Endodermal cell (in vitro differentiated cells): ENCODE data around the gene ASB1. TPM values are rescaled to one million over a fixed set of nuclear protein-coding genes. Genes with fewer than 3 reads are reported as not detected.

Experiments
- DNase-seq: peaks from one replicate; pipeline ENCODE4 v3.0.0-alpha.2; 2017
- H3K27ac ChIP-seq: 2 replicates; pipeline ENCODE4 v1.5.1; 2013; ENCODE audit warnings: mild to moderate bottlenecking, low read depth, low read length, moderate library complexity
- H3K27me3 ChIP-seq: 2 replicates; pipeline ENCODE4 v1.6.1; 2013; ENCODE audit warnings: mild to moderate bottlenecking, low read length, moderate library complexity; ENCODE audit not compliant: insufficient read depth, control insufficient read depth, poor library complexity, severe bottlenecking
- H3K36me3 ChIP-seq: 2 replicates; pipeline ENCODE4 v1.7.0; 2013; ENCODE audit warnings: mild to moderate bottlenecking, low read length, moderate library complexity; ENCODE audit not compliant: control insufficient read depth, insufficient read depth
- H3K4me1 ChIP-seq: one replicate; pipeline ENCODE4 v1.7.0; 2013; ENCODE audit warnings: low read length; ENCODE audit not compliant: control insufficient read depth, insufficient read depth
- H3K4me3 ChIP-seq: 2 replicates; pipeline ENCODE4 v1.5.1; 2013; ENCODE audit warnings: mild to moderate bottlenecking, low read length, moderate library complexity
- H3K9ac ChIP-seq: 2 replicates; pipeline ENCODE4 v1.6.1; 2013; ENCODE audit warnings: mild to moderate bottlenecking, low read length, moderate library complexity; ENCODE audit not compliant: poor library complexity, severe bottlenecking; ENCODE audit errors: extremely low read depth
- H3K9me3 ChIP-seq: 2 replicates; pipeline ENCODE4 v1.6.1; 2013; ENCODE audit warnings: mild to moderate bottlenecking, low read length, moderate library complexity; ENCODE audit not compliant: control insufficient read depth
- H3K27ac Mint-ChIP-seq: 2 replicates; pipeline ENCODE4 v1.8.0; 2020; ENCODE audit warnings: mixed read lengths
- H3K27me3 Mint-ChIP-seq: 2 replicates; pipeline ENCODE4 v1.8.0; 2021; ENCODE audit warnings: mild to moderate bottlenecking, mixed read lengths; ENCODE audit not compliant: insufficient read depth
- H3K36me3 Mint-ChIP-seq: 2 replicates; pipeline ENCODE4 v1.8.0; 2020; ENCODE audit warnings: low read depth, mixed read lengths
- H3K4me1 Mint-ChIP-seq: 2 replicates; pipeline ENCODE4 v1.8.0; 2020; ENCODE audit warnings: mixed read lengths
- H3K4me3 Mint-ChIP-seq: 2 replicates; pipeline ENCODE4 v1.8.0; 2020; ENCODE audit warnings: mild to moderate bottlenecking, moderate library complexity, mixed read lengths
- H3K9me3 Mint-ChIP-seq: 2 replicates; pipeline ENCODE4 v1.8.0; 2020; ENCODE audit warnings: mild to moderate bottlenecking, mixed read lengths
- CTCF ChIP-seq: fragments of 200-600 bp; sonication (generic); conservative IDR thresholded peaks from 2 replicates; pipeline ENCODE4 v1.5.0; 2021; ENCODE audit warnings: antibody characterized with exemption, mild to moderate bottlenecking
- WGBS, 2 experiments: methylation state at CpG; one replicate each; pipeline versions ENCODE4 v1.1.5 to v1.1.7; 2013; ENCODE audit warnings: missing lambda C conversion rate in 2 of 2, mixed read lengths in 1 of 2; ENCODE audit not compliant: insufficient coverage in 1 of 2, insufficient read length in 1 of 2; 5-methylcytosine and 5-hydroxymethylcytosine counted together
- total RNA-seq, 2 donors: library from RNA; stranded (reverse); fragmentation: NEBNext Ultra II Directional in 1 of 2; extraction: Animal tissue kit (Norgen Biotek cat#: 25700) in 1 of 2; gene quantifications; 2 replicates in 1 of 2; 3 replicates in 1 of 2; pipeline ENCODE4 v1.2.1, GENCODE V29; 2021

ASB1 gene
- total RNA-seq, 2 donors from 2014 or later = 39.0 to 39.6 TPM

GRCh38 chr2:238428866-238429265 lies 2.1 kb downstream of the ASB1 start:
- peaks cover 36% of the 10 kb centered on the region for H3K36me3 ChIP-seq
- no peak overlapping the region for H3K27ac ChIP-seq
- H3K27me3 ChIP-seq = no peaks in the 10 kb centered on the region
- Mint-ChIP-seq H3K4me1 (peaks cover 12% of the 10 kb centered on the region), H3K4me3 (peak overlapping the region; percentile 93), H3K36me3 (peaks cover 33% of the 10 kb centered on the region), H3K27me3 (no peaks in the 10 kb centered on the region), H3K27ac (no peak overlapping the region), H3K9me3 (peaks cover 6% of the 10 kb centered on the region)
- H3K4me1 ChIP-seq = no peaks in the 10 kb centered on the region
- H3K9me3 ChIP-seq = peaks cover 16% of the 10 kb centered on the region
- H3K4me3 ChIP-seq = peak overlapping the region; percentile 99
- no peak overlapping the region for H3K9ac ChIP-seq
- no peak for DNase-seq
- no peak for TF ChIP-seq CTCF
- 98 to 100% methylated on average over 3 to 8 of the region's 8 CpGs for WGBS, 2 experiments

- Histone ChIP-seq H3K9me3 (peaks cover 16% of the 10 kb centered on the region), H3K27me3 (no peaks in the 10 kb centered on the region), H3K36me3 (peaks cover 50% of the 10 kb centered on the region), H3K4me1 (no peaks in the 10 kb centered on the region), H3K27ac (no peak overlapping the region), H3K9ac (no peak overlapping the region), H3K4me3 (peak overlapping the region; percentile 48)
- Mint-ChIP-seq H3K9me3 (peaks cover 6% of the 10 kb centered on the region), H3K4me1 (peaks cover 12% of the 10 kb centered on the region), H3K4me3 (no peak overlapping the region), H3K27ac (no peak overlapping the region), H3K36me3 (peaks cover 51% of the 10 kb centered on the region), H3K27me3 (no peaks in the 10 kb centered on the region)
- 91 to 95% methylated on average over 6 of the region's 6 CpGs for WGBS, 2 experiments
- DNase-seq = no peak
- TF ChIP-seq CTCF = no peak
Observed at GRCh38 chr2:238430781-238431180, 4.1 kb downstream of the ASB1 start.

- Histone ChIP-seq H3K4me1 (no peaks in the 10 kb centered on the region), H3K27me3 (no peaks in the 10 kb centered on the region), H3K9me3 (peaks cover 16% of the 10 kb centered on the region), H3K36me3 (peaks cover 53% of the 10 kb centered on the region), H3K4me3 (peak overlapping the region; percentile 48), H3K27ac (no peak overlapping the region), H3K9ac (no peak overlapping the region)
- Mint-ChIP-seq H3K4me1 (peaks cover 12% of the 10 kb centered on the region), H3K27me3 (no peaks in the 10 kb centered on the region), H3K36me3 (peaks cover 56% of the 10 kb centered on the region), H3K9me3 (peaks cover 6% of the 10 kb centered on the region), H3K4me3 (no peak overlapping the region), H3K27ac (peak overlapping the region; percentile 11)
- TF ChIP-seq CTCF = no peak
- DNase-seq = no peak
- 100% methylated on average over 1 of the region's 1 CpG; no CpG with 5 or more reads in 1 of the 2 experiments for WGBS, 2 experiments
Observed at GRCh38 chr2:238431456-238431855, 4.7 kb downstream of the ASB1 start.
